ENCODE measurements around the gene PPP1R1B.

Gene PPP1R1B

DNA sequence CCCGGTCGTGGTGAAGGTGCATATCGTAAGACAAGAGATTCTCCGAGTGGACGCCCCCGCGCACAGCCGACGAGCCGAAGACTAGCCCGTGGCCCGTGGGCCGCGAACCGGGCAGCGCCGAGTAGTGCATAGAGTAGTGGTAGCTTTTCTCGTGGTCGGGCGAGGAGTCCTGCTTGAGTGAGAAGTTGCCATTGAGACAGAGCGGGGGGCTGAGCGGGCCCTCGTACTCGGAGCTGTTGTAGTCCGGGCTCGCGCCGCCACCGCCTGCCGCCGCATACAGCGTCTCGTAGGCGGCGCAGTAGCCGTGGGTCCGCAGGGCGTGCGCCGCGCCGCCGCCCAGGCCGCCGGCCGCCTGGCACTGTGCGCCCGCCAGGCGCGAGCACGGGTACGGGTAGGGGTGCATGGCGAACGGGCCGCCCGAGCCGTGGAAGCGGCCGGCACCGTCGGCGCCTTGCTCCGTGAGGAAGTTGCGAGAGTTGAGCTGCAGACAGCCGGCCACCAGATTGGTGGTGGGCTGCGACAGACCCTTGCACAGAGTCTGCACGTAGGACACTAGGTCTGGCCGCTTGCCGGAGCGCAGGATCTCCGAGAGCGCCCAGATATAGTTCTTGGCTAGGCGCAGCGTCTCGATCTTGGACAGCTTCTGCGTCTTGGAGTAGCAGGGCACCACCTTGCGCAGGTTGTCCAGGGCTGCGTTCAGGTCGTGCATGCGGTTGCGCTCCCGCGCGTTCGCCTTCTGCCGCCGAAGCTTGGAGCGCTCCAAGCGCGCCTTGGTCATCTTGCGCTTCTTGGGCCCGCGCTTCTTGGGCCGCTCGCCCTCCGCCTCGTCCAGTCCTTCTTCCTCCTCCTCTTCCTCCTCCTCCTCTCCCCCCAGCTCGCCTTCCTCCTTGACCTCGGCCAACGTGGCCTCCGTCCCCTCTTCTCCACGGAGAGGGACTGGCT, 21.0 kb upstream of the PPP1R1B start:
- Histone ChIP-seq H3K9me3 (replicated peaks; ENCODE audit: insufficient read depth, low read length) (no peaks in the 10 kb centered on the region), H3K9me2 (replicated peaks; ENCODE audit: insufficient read depth, low read length) (no peaks in the 10 kb centered on the region), H3K4me2 (ENCODE audit: low read depth, low read length) (no peak overlapping the region), H3F3A (ENCODE audit: insufficient read depth, low read length) (no peaks in the 10 kb centered on the region), H3K9ac (ENCODE audit: low read length) (no peak overlapping the region), H3K4me3 (ENCODE audit: low read length) (no peak overlapping the region), H2AFZ (ENCODE audit: low read length) (no peak overlapping the region), H3K27ac (ENCODE audit: low read length) (no peak overlapping the region), H4K20me1 (ENCODE audit: insufficient read depth, low read length) (no peaks in the 10 kb centered on the region), H3K27me3 (replicated peaks; ENCODE audit: insufficient read depth, low read length) (peaks cover 82% of the 10 kb centered on the region), H3K79me2 (ENCODE audit: low read length) (no peaks in the 10 kb centered on the region), H3K4me1 (ENCODE audit: low read length) (no peaks in the 10 kb centered on the region), H3K36me3 (replicated peaks; ENCODE audit: insufficient read depth, low read length) (no peaks in the 10 kb centered on the region)
- no peak for TF ChIP-seq EZH2phosphoT487 (IDR thresholded peaks at IDR 0.05; ENCODE audit: low read length)
- TF ChIP-seq, protein P1, sequence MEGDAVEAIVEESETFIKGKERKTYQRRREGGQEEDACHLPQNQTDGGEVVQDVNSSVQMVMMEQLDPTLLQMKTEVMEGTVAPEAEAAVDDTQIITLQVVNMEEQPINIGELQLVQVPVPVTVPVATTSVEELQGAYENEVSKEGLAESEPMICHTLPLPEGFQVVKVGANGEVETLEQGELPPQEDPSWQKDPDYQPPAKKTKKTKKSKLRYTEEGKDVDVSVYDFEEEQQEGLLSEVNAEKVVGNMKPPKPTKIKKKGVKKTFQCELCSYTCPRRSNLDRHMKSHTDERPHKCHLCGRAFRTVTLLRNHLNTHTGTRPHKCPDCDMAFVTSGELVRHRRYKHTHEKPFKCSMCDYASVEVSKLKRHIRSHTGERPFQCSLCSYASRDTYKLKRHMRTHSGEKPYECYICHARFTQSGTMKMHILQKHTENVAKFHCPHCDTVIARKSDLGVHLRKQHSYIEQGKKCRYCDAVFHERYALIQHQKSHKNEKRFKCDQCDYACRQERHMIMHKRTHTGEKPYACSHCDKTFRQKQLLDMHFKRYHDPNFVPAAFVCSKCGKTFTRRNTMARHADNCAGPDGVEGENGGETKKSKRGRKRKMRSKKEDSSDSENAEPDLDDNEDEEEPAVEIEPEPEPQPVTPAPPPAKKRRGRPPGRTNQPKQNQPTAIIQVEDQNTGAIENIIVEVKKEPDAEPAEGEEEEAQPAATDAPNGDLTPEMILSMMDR (IDR thresholded peaks at IDR 0.05; ENCODE audit: low read length), result no peak
- TF ChIP-seq EZH2 (optimal IDR thresholded peaks at IDR 0.05; ENCODE audit: low read depth, low read length), result no peak
- no peak for DNase-seq

DNA sequence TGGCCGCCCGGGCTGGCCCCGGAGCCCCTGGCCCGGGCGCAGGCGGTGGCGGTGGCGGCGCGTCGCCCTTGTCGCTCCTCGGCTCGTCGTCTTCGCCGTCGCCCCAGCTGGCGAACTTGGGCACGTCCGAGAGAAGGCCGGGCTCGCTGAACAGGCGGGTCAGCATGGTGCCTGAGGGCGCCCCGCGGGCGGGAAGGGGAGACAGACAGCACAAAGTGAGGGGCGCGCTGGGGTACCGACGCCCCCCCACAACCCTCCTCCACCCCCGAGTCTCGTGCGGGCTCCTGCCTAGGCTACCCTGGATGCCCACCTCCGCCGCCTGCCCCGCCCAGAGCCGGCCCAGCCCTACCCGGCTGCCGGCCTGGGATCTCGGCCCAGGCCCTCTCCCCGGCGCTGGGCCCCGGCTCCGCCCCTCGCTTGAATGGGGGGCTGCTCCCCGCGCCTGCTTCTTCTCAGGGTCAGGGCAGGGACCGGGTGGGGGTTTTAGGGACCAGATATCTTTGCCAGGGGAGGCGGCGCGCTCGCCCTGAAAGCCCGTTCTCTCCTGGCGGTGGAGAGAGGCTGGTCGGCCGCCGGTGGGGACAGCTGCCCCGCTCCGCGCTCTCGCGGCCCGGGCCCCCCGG, 20.2 kb upstream of the PPP1R1B start:
- no peak overlapping the region for H3K4me2 ChIP-seq (ENCODE audit: low read depth, low read length)
- no peaks in the 10 kb centered on the region for H3K4me1 ChIP-seq (ENCODE audit: low read length)
- H3K9ac ChIP-seq (ENCODE audit: low read length), result no peak overlapping the region
- no peak for DNase-seq
- H3K9me3 ChIP-seq (replicated peaks; ENCODE audit: insufficient read depth, low read length), result no peaks in the 10 kb centered on the region
- TF ChIP-seq, protein P1 (IDR thresholded peaks at IDR 0.05; ENCODE audit: low read length), result no peak
- TF ChIP-seq EZH2 (optimal IDR thresholded peaks at IDR 0.05; ENCODE audit: low read depth, low read length), result no peak
- TF ChIP-seq EZH2phosphoT487 (IDR thresholded peaks at IDR 0.05; ENCODE audit: low read length), result no peak
- no peak overlapping the region for H3K27ac ChIP-seq (ENCODE audit: low read length)
- peaks cover 78% of the 10 kb centered on the region for H3K27me3 ChIP-seq (replicated peaks; ENCODE audit: insufficient read depth, low read length)
- no peak overlapping the region for H2AFZ ChIP-seq (ENCODE audit: low read length)
- H3F3A ChIP-seq (ENCODE audit: insufficient read depth, low read length), result no peaks in the 10 kb centered on the region
- no peak overlapping the region for H3K4me3 ChIP-seq (ENCODE audit: low read length)
- no peaks in the 10 kb centered on the region for H3K36me3 ChIP-seq (replicated peaks; ENCODE audit: insufficient read depth, low read length)
- H4K20me1 ChIP-seq (ENCODE audit: insufficient read depth, low read length), result no peaks in the 10 kb centered on the region
- no peaks in the 10 kb centered on the region for H3K79me2 ChIP-seq (ENCODE audit: low read length)
- no peaks in the 10 kb centered on the region for H3K9me2 ChIP-seq (replicated peaks; ENCODE audit: insufficient read depth, low read length)

DNA sequence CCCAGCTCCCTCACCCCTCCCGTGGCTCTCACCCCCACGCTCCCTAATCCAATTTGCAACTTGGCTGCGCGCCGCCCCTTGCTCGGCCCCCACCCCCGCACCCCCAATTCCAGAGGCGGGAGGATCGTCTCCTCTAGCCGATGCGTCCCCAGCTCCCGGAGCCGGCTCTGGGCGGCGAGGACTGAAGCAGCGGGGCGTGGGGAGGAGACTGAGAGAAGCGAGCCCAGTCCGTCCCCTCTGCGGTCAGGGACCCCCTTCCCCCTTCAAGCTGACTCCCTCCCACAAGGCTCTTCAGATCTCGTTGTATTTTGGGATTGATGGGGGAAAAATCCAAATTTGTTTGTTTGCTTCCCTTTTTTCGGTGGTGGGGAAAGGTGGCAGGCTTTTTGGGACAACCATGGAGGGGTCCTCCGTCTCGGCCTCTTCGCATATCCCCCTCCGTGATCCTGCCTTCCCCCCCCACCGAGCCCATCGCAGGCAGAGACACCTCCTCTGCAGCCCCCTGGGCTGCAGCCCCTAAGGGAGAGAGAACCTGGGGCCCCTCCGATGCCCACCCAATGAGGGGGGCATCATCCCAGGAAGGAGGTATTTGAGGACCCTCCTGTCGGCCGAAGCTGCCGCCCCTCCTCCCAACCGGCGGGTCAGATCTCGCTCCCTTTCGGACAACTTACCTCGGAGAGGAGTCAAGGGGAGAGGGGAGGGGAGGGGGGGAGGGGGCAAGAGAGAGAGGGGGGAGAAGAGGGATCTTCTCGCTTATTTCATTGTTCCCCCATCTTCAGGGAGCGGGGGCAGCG, 19.5 kb upstream of the PPP1R1B start:
- H3K27ac ChIP-seq (ENCODE audit: low read length), result no peak overlapping the region
- DNase-seq, result no peak
- no peaks in the 10 kb centered on the region for H3F3A ChIP-seq (ENCODE audit: insufficient read depth, low read length)
- TF ChIP-seq EZH2 (optimal IDR thresholded peaks at IDR 0.05; ENCODE audit: low read depth, low read length), result no peak
- no peaks in the 10 kb centered on the region for H3K36me3 ChIP-seq (replicated peaks; ENCODE audit: insufficient read depth, low read length)
- no peak overlapping the region for H3K9ac ChIP-seq (ENCODE audit: low read length)
- H3K27me3 ChIP-seq (replicated peaks; ENCODE audit: insufficient read depth, low read length), result peaks cover 71% of the 10 kb centered on the region
- no peaks in the 10 kb centered on the region for H3K9me3 ChIP-seq (replicated peaks; ENCODE audit: insufficient read depth, low read length)
- no peaks in the 10 kb centered on the region for H4K20me1 ChIP-seq (ENCODE audit: insufficient read depth, low read length)
- H3K4me3 ChIP-seq (ENCODE audit: low read length), result no peak overlapping the region
- no peaks in the 10 kb centered on the region for H3K9me2 ChIP-seq (replicated peaks; ENCODE audit: insufficient read depth, low read length)
- H3K4me2 ChIP-seq (ENCODE audit: low read depth, low read length), result no peak overlapping the region
- no peaks in the 10 kb centered on the region for H3K79me2 ChIP-seq (ENCODE audit: low read length)
- H3K4me1 ChIP-seq (ENCODE audit: low read length), result no peaks in the 10 kb centered on the region
- no peak overlapping the region for H2AFZ ChIP-seq (ENCODE audit: low read length)

Measured in MM.1S (cell line).